GM12878 (cell line): ENCODE measurements around the gene PDCL3. TPM values are rescaled to one million over a fixed set of nuclear protein-coding genes. Genes with fewer than 3 reads are reported as not detected.

Source experiments
- ATAC-seq: fragments of 200-7000 bp; cut with Tn5 transposase; 3 replicates; pipeline ENCODE4 v1.9.1; 2020; ENCODE audit warnings: mild to moderate bottlenecking, moderate library complexity
- BruUV-seq: library from RNA; stranded (reverse); fragments of 400-500 nt; replicated peaks from 2 replicates; lab custom pipeline; 2021; lab: Mats Ljungman, UMichigan
- CTCF ChIA-PET: fragments of 300-600 bp; sonication (Branson Sonifier 250); formaldehyde crosslinking; extraction: SDS; loops from one replicate; lab custom pipeline; 2021; ENCODE audit warnings: inconsistent platforms; lab: Yijun Ruan, JAX
- POLR2A ChIA-PET: fragments of 350-600 bp; formaldehyde crosslinking; extraction: SDS; loops from one replicate; lab custom pipeline; 2021; ENCODE audit warnings: inconsistent platforms; lab: Charles Lee
- RAD21 ChIA-PET: fragments of 300-600 bp; sonication (Branson Sonifier 250); formaldehyde crosslinking; loops from one replicate; lab custom pipeline; 2023; ENCODE audit warnings: antibody characterized with exemption; ENCODE audit not compliant: unreplicated experiment; lab: Charles Lee
- SMC1A ChIA-PET: fragments of 300-600 bp; sonication (Branson Sonifier 250); formaldehyde crosslinking; loops from one replicate; lab custom pipeline; 2023; ENCODE audit not compliant: unreplicated experiment, uncharacterized antibody; lab: Charles Lee
- DNase-seq: peaks from one replicate; pipeline ENCODE4 v3.0.0-alpha.2; 2011; ENCODE audit warnings: low read depth, low spot score
- FAIRE-seq: peaks from 3 replicates; lab custom pipeline; 2011; peaks lifted over from hg19 to GRCh38; lab: Jason Lieb, UNC
- H2AFZ ChIP-seq: 2 replicates; pipeline ENCODE4 v1.6.0; 2011; ENCODE audit warnings: low read depth, low read length, control low read depth; ENCODE audit not compliant: control insufficient read depth
- H3K27ac ChIP-seq: 2 replicates; pipeline ENCODE4 v1.5.1; 2011; ENCODE audit warnings: control low read depth; ENCODE audit not compliant: control insufficient read depth, insufficient read depth
- H3K27me3 ChIP-seq, 2 experiments: replicated peaks in 1 of 2; 2 replicates each; pipeline versions ENCODE4 v1.6.0 to v1.6.1; 2011; ENCODE audit warnings: low read length in 1 of 2; ENCODE audit not compliant: control insufficient read depth in 2 of 2, insufficient read depth in 2 of 2
- H3K36me3 ChIP-seq, 2 experiments: 2 replicates each; pipeline ENCODE4 v1.5.1; 2011; ENCODE audit warnings: low read length in 1 of 2; ENCODE audit not compliant: control insufficient read depth in 2 of 2, insufficient read depth in 2 of 2
- H3K4me1 ChIP-seq: 2 replicates; pipeline ENCODE4 v1.6.1; 2011; ENCODE audit warnings: mild to moderate bottlenecking, low read length, moderate library complexity, mixed read lengths; ENCODE audit not compliant: control insufficient read depth, insufficient read depth
- H3K4me2 ChIP-seq: 2 replicates; pipeline ENCODE4 v1.6.0; 2011; ENCODE audit warnings: control low read depth; ENCODE audit not compliant: control insufficient read depth, insufficient read depth
- H3K4me3 ChIP-seq: fragments of 200-600 bp; sonication (generic); 2 replicates; pipeline ENCODE4 v1.5.1; 2016
- H3K79me2 ChIP-seq: 2 replicates; pipeline ENCODE4 v1.6.0; 2011; ENCODE audit warnings: low read length; ENCODE audit not compliant: control insufficient read depth, insufficient read depth
- H3K9ac ChIP-seq: 2 replicates; pipeline ENCODE4 v1.8.0; 2011; ENCODE audit warnings: low read length, control low read depth, mixed read lengths; ENCODE audit not compliant: control insufficient read depth, insufficient read depth
- H3K9me3 ChIP-seq: replicated peaks from 3 replicates; pipeline ENCODE4 v1.5.1; 2011; ENCODE audit warnings: mild to moderate bottlenecking, low read length; ENCODE audit not compliant: control insufficient read depth, insufficient read depth
- H4K20me1 ChIP-seq: 2 replicates; pipeline ENCODE4 v1.6.0; 2011; ENCODE audit not compliant: control insufficient read depth, insufficient read depth
- CREM ChIP-seq: IDR thresholded peaks from 2 replicates; pipeline ENCODE4 v1.6.1; 2014; ENCODE audit warnings: antibody characterized with exemption, low read depth
- JUND ChIP-seq: IDR thresholded peaks from 2 replicates; pipeline ENCODE4 v1.6.1; 2012; ENCODE audit warnings: low read depth, mild to moderate bottlenecking, low read length, improper control_type of control experiment, moderate library complexity
- KDM1A ChIP-seq: fragments of 200-600 bp; sonication (generic); IDR thresholded peaks from 2 replicates; pipeline ENCODE4 v1.6.1; 2016; ENCODE audit warnings: borderline replicate concordance
- MLLT1 ChIP-seq: fragments of 450-650 bp; IDR thresholded peaks from 2 replicates; pipeline ENCODE4 v1.6.1; 2016; ENCODE audit warnings: mild to moderate bottlenecking
- NR2C2 ChIP-seq: IDR thresholded peaks from 2 replicates; pipeline ENCODE4 v1.6.1; 2011; ENCODE audit warnings: borderline replicate concordance, low read depth; ENCODE audit not compliant: control insufficient read depth, insufficient read length
- POLR2A ChIP-seq: IDR thresholded peaks from 2 replicates; pipeline ENCODE4 v1.6.1; 2011; ENCODE audit warnings: low read depth, mild to moderate bottlenecking, low read length
- RELA ChIP-seq: fragments of 450-650 bp; IDR thresholded peaks from 2 replicates; pipeline ENCODE4 v1.8.0; 2014; ENCODE audit warnings: borderline replicate concordance; ENCODE audit not compliant: partially characterized antibody
- SUPT20H ChIP-seq: IDR thresholded peaks from 2 replicates; pipeline ENCODE4 v1.6.1; 2011; ENCODE audit warnings: low read depth, mild to moderate bottlenecking, low read length, moderate library complexity, borderline replicate concordance; ENCODE audit not compliant: control insufficient read depth
- TARDBP ChIP-seq: IDR thresholded peaks from 2 replicates; pipeline ENCODE4 v1.6.1; 2016; ENCODE audit warnings: borderline replicate concordance
- TCF7 ChIP-seq: IDR thresholded peaks from 2 replicates; pipeline ENCODE4 v1.6.1; 2014; ENCODE audit warnings: antibody characterized with exemption, borderline replicate concordance
- ZBED1 ChIP-seq: IDR thresholded peaks from 2 replicates; pipeline ENCODE4 v1.6.1; 2016; ENCODE audit warnings: borderline replicate concordance
- ZBTB33 ChIP-seq: fragments of 450-650 bp; IDR thresholded peaks from 2 replicates; pipeline ENCODE4 v1.6.1; 2017; ENCODE audit warnings: mild to moderate bottlenecking
- ZNF274 ChIP-seq: IDR thresholded peaks from one replicate; pipeline ENCODE4 v1.8.0; 2011; ENCODE audit not compliant: insufficient read length, insufficient read depth
- WGBS: methylation state at CpG from one replicate; pipeline ENCODE4 v1.1.6; 2016; ENCODE audit warnings: low lambda C conversion rate; ENCODE audit not compliant: insufficient replicate concordance, insufficient coverage; ENCODE audit errors: missing lambda C conversion rate; 5-methylcytosine and 5-hydroxymethylcytosine counted together
- in situ Hi-C: fragments of 300-500 bp; cut with MboI; formaldehyde crosslinking; loops from 9 replicates; pipeline ENCODE4 v1.14.3; 2018; ENCODE audit warnings: mixed read lengths
- intact Hi-C: fragments of 100-400 bp; cut with micrococcal nuclease; formaldehyde crosslinking; loops from one replicate; pipeline ENCODE4 v1.14.2; 2022; ENCODE audit not compliant: unreplicated experiment
- polyA plus RNA-seq, 11 experiments: library from polyadenylated mRNA; depleted of rRNA in 4 of 11; unstranded in 6 of 11; stranded (reverse) in 5 of 11; fragments of >200 nt; fragmentation: Nextera tagmentation in 4 of 11; fragmentation: Illumina TruSeq in 1 of 11; extraction: Ambion mirVana in 4 of 11; extraction: Trizol in 1 of 11; gene quantifications; 1 replicate in 1 of 11; 2 replicates in 10 of 11; pipeline versions ENCODE4 v1.2.1 to v1.2.3, GENCODE V29; 2011 to 2016; ENCODE audit warnings: inconsistent platforms in 2 of 11, missing spikeins in 2 of 11, low read depth in 1 of 11
- total RNA-seq, 4 experiments: library from RNA; depleted of rRNA in 3 of 4; stranded (reverse); fragments of >200 nt in 3 of 4; fragmentation: Illumina TruSeq in 1 of 4; extraction: Trizol in 1 of 4; gene quantifications; 2 replicates each; pipeline versions ENCODE4 v1.2.1 to v1.2.3, GENCODE V29; 2013 to 2021

PDCL3 gene
- total and polyA plus RNA-seq, 10 of the 15 experiments (the other 5 are each of a cell fraction or from before 2014, with no cell fraction given), result 22.9 to 111 (median 51.1) TPM

- ATAC-seq (no peak), FAIRE-seq (no peak), DNase-seq (no peak)
- Histone ChIP-seq H3K4me2 (no peak overlapping the region), H4K20me1 (no peaks in the 10 kb centered on the region), H3K4me1 (peaks cover 16% of the 10 kb centered on the region), H3K4me3 (no peak overlapping the region), H3K27ac (no peak overlapping the region), H3K9me3 (no peaks in the 10 kb centered on the region), H3K36me3 (no peaks in the 10 kb centered on the region), H3K9ac (no peak overlapping the region), H3K79me2 (no peaks in the 10 kb centered on the region), H3K27me3 (no peaks in the 10 kb centered on the region), H2AFZ (no peak overlapping the region)
- ChIA-PET SMC1A (no interaction called here), POLR2A (no interaction called here), CTCF (no interaction called here), RAD21 (no interaction called here)
- in situ Hi-C loops, result no loop called here
- TF ChIP-seq NR2C2 (no peak), CREM (no peak), ZBED1 (no peak), ZBTB33 (no peak), MLLT1 (no peak), TARDBP (no peak), POLR2A (no peak), JUND (no peak), ZNF274 (no peak), RELA (no peak), TCF7 (no peak), SUPT20H (no peak), KDM1A (no peak)
- intact Hi-C loops, result no loop called here
- WGBS, result 84% methylated on average over 3 of the region's 3 CpGs
- BruUV-seq, result no TSS peak
These were observed 22.0 kb downstream of the PDCL3 start for GRCh38 chr2:100584816-100585215.
